Lower leg skin (tissue), 3 donors: ENCODE results near the gene PTPRT.

Experiments used
- POLR2A ChIP-seq, 2 donors: fragments of 450-650 bp; IDR thresholded peaks; one replicate each; pipeline ENCODE4 v1.6.1; 2016 to 2017; ENCODE audit warnings: antibody characterized with exemption in 2 of 2, mild to moderate bottlenecking in 1 of 2, moderate library complexity in 1 of 2
- TF ChIP-seq, protein P1 (sequence below), 3 donors: fragments of 450-650 bp; IDR thresholded peaks; one replicate each; pipeline ENCODE4 v1.5.1; 2016; ENCODE audit warnings: antibody characterized with exemption in 3 of 3, mild to moderate bottlenecking in 3 of 3, moderate library complexity in 2 of 3

DNA sequence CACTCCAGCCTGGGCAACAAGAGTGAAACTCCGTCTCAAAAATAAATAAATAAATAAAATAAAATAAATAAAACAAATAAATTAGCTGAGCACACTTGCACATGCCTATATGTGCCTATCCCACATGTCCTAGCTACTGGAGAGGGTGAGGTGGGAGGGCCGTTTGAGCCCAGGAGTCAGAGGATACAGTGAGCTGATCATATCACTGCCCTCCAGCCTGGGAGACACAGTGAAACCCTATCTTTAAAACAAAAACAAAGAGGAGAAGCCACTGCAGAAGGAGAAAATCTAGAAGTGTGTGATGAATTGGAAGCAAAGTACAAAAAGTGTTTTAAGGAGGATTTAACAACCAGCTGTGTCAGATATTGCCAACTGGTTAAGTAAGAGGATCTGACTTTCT is 728.4 kb downstream of the PTPRT start:
- TF ChIP-seq, protein P1, sequence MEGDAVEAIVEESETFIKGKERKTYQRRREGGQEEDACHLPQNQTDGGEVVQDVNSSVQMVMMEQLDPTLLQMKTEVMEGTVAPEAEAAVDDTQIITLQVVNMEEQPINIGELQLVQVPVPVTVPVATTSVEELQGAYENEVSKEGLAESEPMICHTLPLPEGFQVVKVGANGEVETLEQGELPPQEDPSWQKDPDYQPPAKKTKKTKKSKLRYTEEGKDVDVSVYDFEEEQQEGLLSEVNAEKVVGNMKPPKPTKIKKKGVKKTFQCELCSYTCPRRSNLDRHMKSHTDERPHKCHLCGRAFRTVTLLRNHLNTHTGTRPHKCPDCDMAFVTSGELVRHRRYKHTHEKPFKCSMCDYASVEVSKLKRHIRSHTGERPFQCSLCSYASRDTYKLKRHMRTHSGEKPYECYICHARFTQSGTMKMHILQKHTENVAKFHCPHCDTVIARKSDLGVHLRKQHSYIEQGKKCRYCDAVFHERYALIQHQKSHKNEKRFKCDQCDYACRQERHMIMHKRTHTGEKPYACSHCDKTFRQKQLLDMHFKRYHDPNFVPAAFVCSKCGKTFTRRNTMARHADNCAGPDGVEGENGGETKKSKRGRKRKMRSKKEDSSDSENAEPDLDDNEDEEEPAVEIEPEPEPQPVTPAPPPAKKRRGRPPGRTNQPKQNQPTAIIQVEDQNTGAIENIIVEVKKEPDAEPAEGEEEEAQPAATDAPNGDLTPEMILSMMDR (IDR thresholded peaks at IDR 0.05), result no peak
- no peak for TF ChIP-seq POLR2A (IDR thresholded peaks at IDR 0.05)
